K562 (cell line): Measurements from ENCODE around the gene EDN2. TPM values are rescaled to one million over a fixed set of nuclear protein-coding genes. Genes with fewer than 3 reads are reported as not detected.

ENCODE experiments used
- ATAC-seq: fragments of 200-7000 bp; cut with Tn5 transposase; 3 replicates; pipeline ENCODE4 v1.9.1; 2020; ENCODE audit warnings: moderate library complexity
- BruUV-seq: library from RNA; stranded (reverse); fragments of 400-500 nt; replicated peaks from 2 replicates; lab custom pipeline; 2021; lab: Mats Ljungman, UMichigan
- CTCF ChIA-PET: fragments of 300-600 bp; formaldehyde crosslinking; extraction: SDS; loops from one replicate; lab custom pipeline; 2021; ENCODE audit warnings: low intra/inter-chr PET ratio; lab: Yijun Ruan, JAX
- POLR2A ChIA-PET: fragments of 300-600, 350-650 bp; sonication (Branson Sonifier 250); formaldehyde crosslinking; extraction: SDS; loops from one replicate; lab custom pipeline; 2021; ENCODE audit warnings: antibody characterized with exemption, inconsistent platforms; lab: Yijun Ruan, JAX
- DNase-seq, 4 experiments: peaks; one replicate each; pipeline versions ENCODE4 v3.0.0 to v3.0.0-alpha.2; 2011 to 2018; ENCODE audit warnings: low spot score in 3 of 4, mixed read lengths in 3 of 4; ENCODE audit errors: extremely low read depth in 1 of 4
- FAIRE-seq: peaks from 2 replicates; lab custom pipeline; 2011; peaks lifted over from hg19 to GRCh38; lab: Jason Lieb, UNC
- H2AFZ ChIP-seq: 2 replicates; pipeline ENCODE4 v1.6.0; 2011; ENCODE audit warnings: low read depth, low read length, control low read depth, inconsistent platforms
- H3K27ac ChIP-seq: fragments of 200-600 bp; 3 replicates; pipeline ENCODE4 v1.8.0; 2011; ENCODE audit warnings: low read depth, mild to moderate bottlenecking, control low read depth, inconsistent platforms, low read length, moderate library complexity, mixed read lengths; ENCODE audit errors: extremely low read depth
- H3K27me3 ChIP-seq, 2 experiments: fragments of 300-600 bp in 1 of 2; 2 replicates in 1 of 2; 3 replicates in 1 of 2; pipeline versions ENCODE4 v1.6.0 to v1.8.0; 2011; ENCODE audit warnings: inconsistent platforms in 2 of 2, low read length in 2 of 2, mild to moderate bottlenecking in 1 of 2, mixed read lengths in 1 of 2, moderate library complexity in 1 of 2; ENCODE audit not compliant: control insufficient read depth in 2 of 2, insufficient read depth in 2 of 2
- H3K36me3 ChIP-seq: fragments of 300-600 bp; 3 replicates; pipeline ENCODE4 v1.8.0; 2011; ENCODE audit warnings: mild to moderate bottlenecking, low read length, inconsistent platforms; ENCODE audit not compliant: control insufficient read depth, insufficient read depth
- H3K4me1 ChIP-seq, 2 experiments: fragments of 200-600 bp in 1 of 2; replicated peaks in 1 of 2; 2 replicates in 1 of 2; 3 replicates in 1 of 2; pipeline versions ENCODE4 v1.5.1 to v1.8.0; 2011; ENCODE audit warnings: inconsistent platforms in 2 of 2, low read length in 2 of 2, mild to moderate bottlenecking in 1 of 2, mixed read lengths in 1 of 2, moderate library complexity in 1 of 2; ENCODE audit not compliant: control insufficient read depth in 2 of 2, insufficient read depth in 2 of 2
- H3K4me2 ChIP-seq: 2 replicates; pipeline ENCODE4 v1.6.1; 2011; ENCODE audit warnings: low read length, control low read depth, inconsistent platforms, mixed read lengths; ENCODE audit not compliant: insufficient read depth
- H3K4me3 ChIP-seq: fragments of 200-600 bp; sonication (generic), shearing (Covaris generic); 2 replicates; pipeline ENCODE4 v1.5.1; 2016; ENCODE audit warnings: control low read depth, inconsistent platforms
- H3K79me2 ChIP-seq: fragments of 200-600 bp; 3 replicates; pipeline ENCODE4 v1.8.0; 2011; ENCODE audit warnings: low read length, inconsistent platforms; ENCODE audit not compliant: control insufficient read depth, insufficient read depth
- H3K9ac ChIP-seq, 2 experiments: 2 replicates each; pipeline versions ENCODE4 v1.6.0 to v1.6.1; 2011; ENCODE audit warnings: low read depth in 2 of 2, low read length in 2 of 2, control low read depth in 1 of 2, inconsistent platforms in 1 of 2, mild to moderate bottlenecking in 1 of 2, mixed read lengths in 1 of 2; ENCODE audit not compliant: insufficient read depth in 1 of 2
- H3K9me1 ChIP-seq: one replicate; pipeline ENCODE4 v1.6.0; 2011; ENCODE audit warnings: inconsistent platforms, mild to moderate bottlenecking, low read length, moderate library complexity; ENCODE audit not compliant: control insufficient read depth, insufficient read depth
- H3K9me3 ChIP-seq: replicated peaks from 2 replicates; pipeline ENCODE4 v1.5.1; 2011; ENCODE audit warnings: low read depth, low read length, inconsistent platforms; ENCODE audit not compliant: control insufficient read depth, insufficient read depth
- H4K20me1 ChIP-seq: replicated peaks from 2 replicates; pipeline ENCODE4 v1.6.1; 2011; ENCODE audit warnings: low read length, inconsistent platforms, mixed read lengths; ENCODE audit not compliant: control insufficient read depth, insufficient read depth
- ARID1B ChIP-seq: fragments of 450-650 bp; IDR thresholded peaks from 2 replicates; pipeline ENCODE4 v1.6.1; 2016; ENCODE audit warnings: antibody characterized with exemption, mild to moderate bottlenecking, inconsistent platforms
- ASH1L ChIP-seq: fragments of 450-650 bp; IDR thresholded peaks from 2 replicates; pipeline ENCODE4 v1.6.1; 2018; ENCODE audit warnings: borderline replicate concordance, mild to moderate bottlenecking, low read depth; ENCODE audit not compliant: partially characterized antibody
- CTBP1 ChIP-seq: fragments of 450-650 bp; IDR thresholded peaks from 2 replicates; pipeline ENCODE4 v1.6.1; 2016; ENCODE audit warnings: borderline replicate concordance
- CTCF ChIP-seq, 3 experiments: IDR thresholded peaks in 2 of 3; conservative IDR thresholded peaks in 1 of 3; 2 replicates each; pipeline ENCODE4 v1.5.1; 2011 to 2012; ENCODE audit warnings: low read length in 3 of 3, mild to moderate bottlenecking in 3 of 3, control low read depth in 2 of 3, improper control_type of control experiment in 1 of 3, inconsistent platforms in 1 of 3, low read depth in 1 of 3, mixed read lengths in 1 of 3, moderate library complexity in 1 of 3; ENCODE audit not compliant: insufficient read depth in 2 of 3
- MBD1 ChIP-seq: fragments of 250-450 bp; sonication (Bioruptor Pico); IDR thresholded peaks from 2 replicates; pipeline ENCODE4 v1.8.0; 2022; ENCODE audit warnings: inconsistent platforms
- MLX ChIP-seq, 2 experiments: fragments of 450-650 bp in 1 of 2; sonication (generic) in 1 of 2; formaldehyde crosslinking; conservative IDR thresholded peaks; 2 replicates each; pipeline versions ENCODE4 v1.4.0 to v1.8.1; 2020 to 2022; ENCODE audit warnings: mild to moderate bottlenecking in 1 of 2, missing genetic modification reagents in 1 of 2
- NFXL1 ChIP-seq: fragments of 450-650 bp; formaldehyde crosslinking; IDR thresholded peaks from 2 replicates; pipeline ENCODE4 v1.4.0; 2021; ENCODE audit warnings: mild to moderate bottlenecking
- NR2F6 ChIP-seq: fragments of 450-650 bp; formaldehyde crosslinking; IDR thresholded peaks from 2 replicates; pipeline ENCODE4 v1.4.0; 2020; ENCODE audit warnings: mild to moderate bottlenecking
- PKNOX1 ChIP-seq: fragments of 450-650 bp; IDR thresholded peaks from 2 replicates; pipeline ENCODE4 v1.6.1; 2016
- PPARD ChIP-seq: fragments of 250-450 bp; sonication (Bioruptor Pico); IDR thresholded peaks from 2 replicates; pipeline ENCODE4 v1.8.0; 2022; ENCODE audit warnings: inconsistent platforms, mild to moderate bottlenecking, moderate library complexity
- THAP12 ChIP-seq: fragments of 250-450 bp; sonication (Bioruptor Pico); IDR thresholded peaks from 2 replicates; pipeline ENCODE4 v1.9.0; 2021; ENCODE audit warnings: mild to moderate bottlenecking, inconsistent platforms
- WHSC1 ChIP-seq: IDR thresholded peaks from one replicate; pipeline ENCODE4 v1.6.1; 2012; ENCODE audit warnings: low read length, control low read depth, inconsistent platforms
- ZNF408 ChIP-seq: fragments of 250-450 bp; sonication (Bioruptor Pico); IDR thresholded peaks from 2 replicates; pipeline ENCODE4 v1.4.0; 2020; ENCODE audit warnings: low read depth, mild to moderate bottlenecking, moderate library complexity
- ZNF507 ChIP-seq: conservative IDR thresholded peaks from 2 replicates; pipeline ENCODE4 v1.6.1; 2017; ENCODE audit warnings: missing genetic modification characterization, missing compliant biosample characterization
- WGBS: fragments of 100-300 bp; shearing (Covaris generic); methylation state at CpG from one replicate; pipeline ENCODE4 v1.1.6; 2016; ENCODE audit warnings: low coverage, mixed read lengths; ENCODE audit not compliant: insufficient coverage; ENCODE audit errors: missing lambda C conversion rate; 5-methylcytosine and 5-hydroxymethylcytosine counted together
- in situ Hi-C: fragments of 300-500 bp; cut with MboI; formaldehyde crosslinking; loops from 4 replicates; pipeline ENCODE4 v1.15.0; 2018; ENCODE audit warnings: inconsistent platforms, mixed read lengths
- intact Hi-C: fragments of 100-400 bp; cut with micrococcal nuclease; formaldehyde crosslinking; loops from 2 replicates; pipeline ENCODE4 v1.14.2; 2022
- polyA plus RNA-seq, 8 experiments: library from polyadenylated mRNA; depleted of rRNA in 4 of 8; stranded (reverse) in 5 of 8; unstranded in 3 of 8; fragments of >200 nt; fragmentation: Nextera tagmentation in 2 of 8; fragmentation: Illumina TruSeq in 1 of 8; extraction: Ambion mirVana in 2 of 8; extraction: Trizol in 1 of 8; gene quantifications; 2 replicates each; pipeline versions ENCODE4 v1.2.1 to v1.2.3, GENCODE V29; 2011 to 2014; ENCODE audit warnings: inconsistent platforms in 1 of 8, missing spikeins in 1 of 8
- total RNA-seq, 7 experiments: library from RNA; depleted of rRNA in 6 of 7; stranded (reverse); fragments of >200 nt in 6 of 7; fragmentation: Illumina TruSeq in 2 of 7; extraction: Trizol in 2 of 7; gene quantifications; 2 replicates each; pipeline versions ENCODE4 v1.2.1 to v1.2.3, GENCODE V29; 2011 to 2021; ENCODE audit warnings: low replicate concordance in 1 of 7

EDN2 gene
- total and polyA plus RNA-seq, 9 of the 15 experiments (the other 6 are each of a cell fraction or from before 2014, with no cell fraction given) = not detected

- FAIRE-seq = peak; percentile 40
- in situ Hi-C loops (no loop called here), intact Hi-C loops (no loop called here)
- Histone ChIP-seq H3K36me3 (no peaks in the 10 kb centered on the region), H3K9me1 (no peaks in the 10 kb centered on the region), H3K4me2 (no peak overlapping the region), H3K4me3 (no peak overlapping the region), H3K27me3 (peaks cover 46 to 75% of the 10 kb centered on the region in 2 experiments), H3K4me1 (no peaks in the 10 kb centered on the region), H3K9me3 (no peaks in the 10 kb centered on the region), H3K79me2 (no peaks in the 10 kb centered on the region), H3K9ac (no peak overlapping the region), H2AFZ (no peak overlapping the region), H4K20me1 (peaks cover 11% of the 10 kb centered on the region), H3K27ac (no peak overlapping the region)
- DNase-seq = no peak
- TF ChIP-seq CTCF (IDR thresholded peaks at IDR 0.05 in 2 of 3, conservative IDR thresholded peaks at IDR 0.05 in 1 of 3; ENCODE audit: insufficient read depth in 2 of 3, low read depth in 1 of 3, low read length in 3 of 3) (peak in 1 of 3 experiments; percentile 7; a peak in 2 of 6 replicates), PKNOX1 (peak; percentile 21; the same call in 1 of the 2 replicates), WHSC1 (no peak), NR2F6 (CRISPR knock-in tag) (no peak), PPARD (CRISPR knock-in tag) (no peak), NFXL1 (CRISPR knock-in tag) (no peak), CTBP1 (no peak), MLX (CRISPR knock-in tag; conservative IDR thresholded peaks at IDR 0.05) (no peak), THAP12 (CRISPR knock-in tag) (no peak), ASH1L (no peak), MBD1 (no peak), ZNF507 (tag) (no peak), ZNF408 (no peak), ARID1B (no peak)
- under 1% methylated on average over 8 of the region's 8 CpGs for WGBS
- BruUV-seq = no TSS peak
- ChIA-PET CTCF (no interaction called here), POLR2A (interaction anchor here (0.6 to 2.0 kb wide), 7 partner anchors 8 to 1987 kb away, joined by 3 to 7 read pairs (median 4); partner anchors contain the start of gene EDN2)
- ATAC-seq = peak; percentile 31; the same call in 1 of the 3 replicates
Observed at GRCh38 chr1:41475859-41476567, 8.5 kb downstream of the EDN2 start.
